Suprapubic skin (tissue), 4 donors: ENCODE measurements around the gene XYLT1.

Experiments used
- EP300 ChIP-seq: sonication (generic); formaldehyde crosslinking; IDR thresholded peaks from one replicate; pipeline ENCODE4 v1.6.1; 2017; ENCODE audit warnings: antibody characterized with exemption
- POLR2A ChIP-seq, 2 donors: fragments of 450-650 bp; IDR thresholded peaks; one replicate each; pipeline ENCODE4 v1.6.1; 2017; ENCODE audit warnings: antibody characterized with exemption in 2 of 2, mild to moderate bottlenecking in 2 of 2, moderate library complexity in 2 of 2
- POLR2AphosphoS5 ChIP-seq, 3 donors: sonication (generic); formaldehyde crosslinking; IDR thresholded peaks; one replicate each; pipeline ENCODE4 v1.6.1; 2017; ENCODE audit warnings: antibody characterized with exemption in 3 of 3
- TF ChIP-seq, protein P1 (sequence below), 2 donors: fragments of 200-600 bp in 1 of 2; fragments of 450-650 bp in 1 of 2; sonication (generic) in 1 of 2; IDR thresholded peaks; one replicate each; pipeline ENCODE4 v1.5.1; 2016 to 2019; ENCODE audit warnings: antibody characterized with exemption in 2 of 2, mild to moderate bottlenecking in 1 of 2, moderate library complexity in 1 of 2

DNA sequence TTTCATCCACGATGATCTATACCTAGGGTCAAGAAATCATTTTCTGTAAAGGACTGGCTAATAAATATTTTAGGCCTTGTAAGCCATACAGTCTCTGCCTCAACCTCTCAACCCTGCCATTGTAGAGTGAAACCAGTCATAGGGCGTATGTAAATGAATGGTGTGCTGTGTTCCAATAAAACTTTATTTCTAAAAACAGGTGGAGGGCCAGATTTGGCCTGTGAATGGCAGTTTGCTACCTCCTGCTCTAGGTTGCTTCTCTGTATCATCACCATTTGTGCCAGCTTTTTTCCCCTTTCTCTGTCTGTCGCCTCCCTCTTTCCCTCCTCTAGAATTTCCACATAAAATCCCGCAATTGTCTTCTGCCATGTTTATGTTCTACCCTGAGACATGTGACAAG lies 181.7 kb downstream of the XYLT1 start:
- TF ChIP-seq POLR2A (IDR thresholded peaks at IDR 0.05) (no peak), POLR2AphosphoS5 (IDR thresholded peaks at IDR 0.05) (no peak), EP300 (no peak)
- TF ChIP-seq, protein P1, sequence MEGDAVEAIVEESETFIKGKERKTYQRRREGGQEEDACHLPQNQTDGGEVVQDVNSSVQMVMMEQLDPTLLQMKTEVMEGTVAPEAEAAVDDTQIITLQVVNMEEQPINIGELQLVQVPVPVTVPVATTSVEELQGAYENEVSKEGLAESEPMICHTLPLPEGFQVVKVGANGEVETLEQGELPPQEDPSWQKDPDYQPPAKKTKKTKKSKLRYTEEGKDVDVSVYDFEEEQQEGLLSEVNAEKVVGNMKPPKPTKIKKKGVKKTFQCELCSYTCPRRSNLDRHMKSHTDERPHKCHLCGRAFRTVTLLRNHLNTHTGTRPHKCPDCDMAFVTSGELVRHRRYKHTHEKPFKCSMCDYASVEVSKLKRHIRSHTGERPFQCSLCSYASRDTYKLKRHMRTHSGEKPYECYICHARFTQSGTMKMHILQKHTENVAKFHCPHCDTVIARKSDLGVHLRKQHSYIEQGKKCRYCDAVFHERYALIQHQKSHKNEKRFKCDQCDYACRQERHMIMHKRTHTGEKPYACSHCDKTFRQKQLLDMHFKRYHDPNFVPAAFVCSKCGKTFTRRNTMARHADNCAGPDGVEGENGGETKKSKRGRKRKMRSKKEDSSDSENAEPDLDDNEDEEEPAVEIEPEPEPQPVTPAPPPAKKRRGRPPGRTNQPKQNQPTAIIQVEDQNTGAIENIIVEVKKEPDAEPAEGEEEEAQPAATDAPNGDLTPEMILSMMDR (IDR thresholded peaks at IDR 0.05) = no peak
